Muscle layer of duodenum (tissue), 2 donors: ENCODE results near the gene SCAPER.
"Not testable (repeated sequence)": the region's sequence is repeated elsewhere in the genome, so short reads cannot be mapped to it uniquely, and the experiment has no call there.

Experiments used
- H3K27ac ChIP-seq: one replicate; pipeline ENCODE4 v1.7.0; 2013; ENCODE audit warnings: mild to moderate bottlenecking, low read length
- H3K27me3 ChIP-seq: one replicate; pipeline ENCODE4 v1.7.0; 2013; ENCODE audit warnings: low read depth, mild to moderate bottlenecking, control low read depth, low read length
- H3K36me3 ChIP-seq, 2 donors: one replicate each; pipeline ENCODE4 v1.7.0; 2013; ENCODE audit warnings: low read length in 2 of 2, control low read depth in 1 of 2, mild to moderate bottlenecking in 1 of 2; ENCODE audit not compliant: insufficient read depth in 2 of 2, control insufficient read depth in 1 of 2
- H3K4me1 ChIP-seq, 2 donors: one replicate each; pipeline ENCODE4 v1.7.0; 2013; ENCODE audit warnings: low read length in 2 of 2, mild to moderate bottlenecking in 2 of 2, control low read depth in 1 of 2, moderate library complexity in 1 of 2; ENCODE audit not compliant: insufficient read depth in 2 of 2, control insufficient read depth in 1 of 2
- H3K4me3 ChIP-seq, 2 donors: one replicate each; pipeline ENCODE4 v1.7.0; 2013; ENCODE audit warnings: low read length in 2 of 2, low read depth in 1 of 2, mild to moderate bottlenecking in 1 of 2
- H3K9me3 ChIP-seq, 2 donors: one replicate each; pipeline ENCODE4 v1.7.0; 2013; ENCODE audit warnings: low read length in 2 of 2, control low read depth in 1 of 2, mild to moderate bottlenecking in 1 of 2; ENCODE audit not compliant: control insufficient read depth in 1 of 2
- donor health status: healthy.

The SCAPER gene

DNA sequence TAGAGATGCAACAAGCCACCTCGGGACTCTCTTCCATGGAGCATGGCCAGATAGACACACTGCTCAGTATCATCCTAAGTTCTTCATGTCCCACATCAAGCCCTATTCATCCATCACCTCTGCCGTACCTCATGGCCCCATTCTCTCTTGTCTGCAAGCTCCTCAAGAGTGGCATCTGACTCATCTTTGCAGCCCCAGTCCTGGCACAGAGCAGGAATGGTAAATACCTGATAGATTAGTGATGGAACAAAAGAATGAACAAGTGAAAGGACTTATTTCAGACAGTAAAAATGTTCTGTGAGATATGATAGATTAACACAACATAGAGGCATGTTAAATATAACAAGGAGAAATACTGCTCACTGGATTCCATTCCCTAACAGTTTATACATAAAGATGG lies 392.2 kb downstream of the SCAPER start:
- Histone ChIP-seq H3K4me3 (no peak overlapping the region), H3K27ac (no peak overlapping the region), H3K36me3 (no peaks in the 10 kb centered on the region), H3K4me1 (peaks cover 0 to 1% of the 10 kb centered on the region in 2 donors), H3K9me3 (peaks cover 0 to 2% of the 10 kb centered on the region in 2 donors), H3K27me3 (no peaks in the 10 kb centered on the region)

DNA sequence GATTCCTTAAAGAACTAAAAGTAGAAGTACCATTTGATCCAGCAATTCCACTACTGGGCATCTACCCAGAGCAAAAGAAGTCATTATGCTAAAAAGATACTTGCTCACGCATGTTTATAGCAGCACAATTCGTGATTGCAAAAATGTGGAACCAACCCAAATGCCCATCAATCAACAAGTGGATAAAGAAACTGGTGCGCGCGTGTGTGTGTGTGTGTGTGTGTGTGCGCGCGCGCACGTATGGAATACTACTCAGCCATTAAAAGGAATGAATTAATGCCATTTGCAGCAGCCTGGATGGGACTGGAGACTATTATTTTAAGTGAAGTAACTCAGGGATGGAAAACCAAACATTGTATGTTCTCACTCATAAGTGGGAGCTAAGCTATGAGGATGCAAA lies 394.5 kb downstream of the SCAPER start:
- H3K27ac ChIP-seq, H3K27me3 ChIP-seq, H3K4me1 ChIP-seq, H3K9me3 ChIP-seq, H3K4me3 ChIP-seq, H3K36me3 ChIP-seq: not testable (repeated sequence)

DNA sequence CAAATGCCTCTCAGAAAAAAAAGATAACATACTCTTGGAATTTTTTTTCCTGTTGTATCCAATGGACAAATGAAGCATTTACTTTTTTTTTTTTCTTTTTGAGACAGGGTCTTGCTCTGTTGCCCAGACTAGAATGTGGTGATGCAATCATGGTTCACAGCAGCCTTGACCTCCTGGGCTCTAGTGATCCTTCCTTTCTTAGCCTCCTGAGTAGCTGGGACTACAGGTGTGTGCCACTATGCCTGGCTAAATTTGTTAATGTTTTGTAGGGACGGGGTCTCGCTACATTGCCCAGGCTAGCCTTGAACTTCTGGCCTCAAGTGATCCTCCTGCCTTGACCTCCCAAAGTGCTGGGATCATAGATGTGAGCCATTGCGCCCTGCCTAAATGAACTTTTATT lies 401.3 kb downstream of the SCAPER start:
- H3K27ac ChIP-seq, result no peak overlapping the region
- H3K27me3 ChIP-seq, result no peaks in the 10 kb centered on the region
- no peaks in the 10 kb centered on the region for H3K4me1 ChIP-seq
- no peaks in the 10 kb centered on the region for H3K9me3 ChIP-seq
- no peaks in the 10 kb centered on the region for H3K36me3 ChIP-seq
- no peak overlapping the region for H3K4me3 ChIP-seq

DNA sequence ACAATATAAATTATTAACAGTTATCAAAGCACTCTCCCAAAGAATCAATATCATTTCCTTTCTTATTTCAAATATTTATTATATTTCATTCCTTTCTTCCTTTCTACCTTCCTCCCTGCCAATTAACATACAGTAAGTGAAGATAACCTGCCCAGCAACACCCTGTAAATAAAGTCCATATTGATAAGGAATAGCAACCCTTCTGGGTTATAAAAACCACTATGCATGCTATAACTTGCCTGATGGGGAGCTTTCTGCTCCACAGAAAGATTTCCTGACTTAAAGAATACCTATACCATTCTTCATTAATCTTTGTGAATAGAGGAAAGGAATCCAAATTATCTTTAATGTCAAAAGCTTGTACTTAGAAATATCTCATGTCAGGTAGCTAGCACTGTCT lies 402.0 kb downstream of the SCAPER start:
- H3K27me3 ChIP-seq, result no peaks in the 10 kb centered on the region
- H3K4me3 ChIP-seq, result no peak overlapping the region
- H3K9me3 ChIP-seq, result no peaks in the 10 kb centered on the region
- H3K36me3 ChIP-seq, result no peaks in the 10 kb centered on the region
- no peaks in the 10 kb centered on the region for H3K4me1 ChIP-seq
- H3K27ac ChIP-seq, result no peak overlapping the region

DNA sequence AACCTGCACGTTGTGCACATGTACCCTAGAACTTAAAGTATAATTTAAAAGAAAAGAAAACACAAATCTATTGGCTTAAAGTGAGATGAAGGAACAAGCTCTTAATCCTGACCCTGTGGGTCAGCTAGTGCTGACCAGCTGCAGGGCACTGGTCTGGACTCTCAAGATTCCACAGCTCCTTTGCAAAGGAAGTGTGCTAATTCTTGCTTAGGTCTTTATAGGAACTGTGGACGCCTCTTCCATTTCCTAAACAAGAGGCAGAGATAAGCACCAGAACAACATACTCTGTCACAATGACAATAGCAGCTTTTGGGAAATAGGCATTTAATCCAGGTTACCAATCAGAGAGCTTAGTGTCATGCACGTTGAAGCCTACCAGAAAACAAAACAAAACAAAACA lies 402.5 kb downstream of the SCAPER start:
- Histone ChIP-seq H3K4me3 (no peak overlapping the region), H3K27me3 (no peaks in the 10 kb centered on the region), H3K36me3 (no peaks in the 10 kb centered on the region), H3K27ac (no peak overlapping the region), H3K4me1 (no peaks in the 10 kb centered on the region), H3K9me3 (no peaks in the 10 kb centered on the region)

DNA sequence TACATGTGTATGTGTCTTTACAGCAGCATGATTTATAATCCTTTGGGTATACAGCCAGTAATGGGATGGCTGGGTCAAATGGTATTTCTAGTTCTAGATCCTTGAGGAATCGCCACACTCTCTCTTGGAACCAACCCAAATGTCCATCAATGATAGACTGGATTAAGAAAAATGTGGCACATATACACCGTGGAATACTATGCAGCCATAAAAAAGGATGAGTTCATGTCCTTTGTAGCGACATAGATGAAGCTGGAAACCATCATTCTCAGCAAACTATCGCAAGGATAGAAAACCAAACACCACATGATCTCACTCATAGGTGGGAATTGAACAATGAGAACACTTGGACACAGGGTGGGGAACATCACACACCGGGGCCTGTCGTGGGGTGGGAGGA lies 403.0 kb downstream of the SCAPER start:
- not testable (repeated sequence) for H3K27me3 ChIP-seq, H3K4me3 ChIP-seq, H3K9me3 ChIP-seq, H3K27ac ChIP-seq, H3K4me1 ChIP-seq, H3K36me3 ChIP-seq

DNA sequence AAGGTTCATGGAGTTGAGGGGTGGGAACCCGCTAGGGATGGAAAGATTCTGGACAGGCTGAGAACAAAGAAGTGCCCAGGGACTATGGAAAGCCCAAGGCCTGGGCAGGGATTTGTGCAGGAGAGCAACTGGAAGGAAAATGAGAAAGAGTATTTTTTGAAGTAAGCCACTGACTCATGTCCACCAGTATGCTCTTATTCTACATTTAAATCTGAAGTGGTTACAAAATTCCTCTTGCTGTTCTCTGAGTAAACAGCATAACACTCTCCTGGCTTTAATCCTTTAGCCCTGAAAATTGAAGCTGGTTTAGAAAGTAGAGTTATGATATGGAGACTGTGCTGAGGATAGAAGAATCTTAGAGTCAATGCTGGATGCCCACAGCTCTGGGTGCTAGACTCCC lies 403.4 kb downstream of the SCAPER start:
- H3K27ac ChIP-seq, result no peak overlapping the region
- H3K9me3 ChIP-seq, result no peaks in the 10 kb centered on the region
- no peak overlapping the region for H3K4me3 ChIP-seq
- no peaks in the 10 kb centered on the region for H3K4me1 ChIP-seq
- no peaks in the 10 kb centered on the region for H3K27me3 ChIP-seq
- no peaks in the 10 kb centered on the region for H3K36me3 ChIP-seq

DNA sequence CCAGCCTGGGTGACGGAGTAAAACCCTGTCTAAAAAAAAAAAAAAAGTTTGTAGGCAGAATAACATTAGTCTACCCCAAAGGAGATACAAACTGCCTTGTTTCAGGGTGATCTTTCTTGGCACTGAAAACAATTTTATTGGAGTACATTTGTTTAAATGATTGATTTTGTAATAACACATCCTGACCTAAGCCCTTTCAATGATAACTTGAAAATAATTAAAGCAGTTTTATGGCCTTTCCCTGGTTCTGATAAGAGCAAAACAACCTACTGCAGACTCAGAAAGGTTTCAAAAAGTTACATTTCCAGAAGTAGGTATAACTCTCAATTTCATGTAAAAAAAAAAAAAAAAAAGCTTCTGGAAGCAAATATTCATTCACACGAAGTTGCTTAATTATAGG lies 404.1 kb downstream of the SCAPER start:
- H3K27ac ChIP-seq, result no peak overlapping the region
- H3K9me3 ChIP-seq, result no peaks in the 10 kb centered on the region
- H3K4me1 ChIP-seq, result no peaks in the 10 kb centered on the region
- H3K36me3 ChIP-seq, result no peaks in the 10 kb centered on the region
- H3K4me3 ChIP-seq, result no peak overlapping the region
- H3K27me3 ChIP-seq, result no peaks in the 10 kb centered on the region

DNA sequence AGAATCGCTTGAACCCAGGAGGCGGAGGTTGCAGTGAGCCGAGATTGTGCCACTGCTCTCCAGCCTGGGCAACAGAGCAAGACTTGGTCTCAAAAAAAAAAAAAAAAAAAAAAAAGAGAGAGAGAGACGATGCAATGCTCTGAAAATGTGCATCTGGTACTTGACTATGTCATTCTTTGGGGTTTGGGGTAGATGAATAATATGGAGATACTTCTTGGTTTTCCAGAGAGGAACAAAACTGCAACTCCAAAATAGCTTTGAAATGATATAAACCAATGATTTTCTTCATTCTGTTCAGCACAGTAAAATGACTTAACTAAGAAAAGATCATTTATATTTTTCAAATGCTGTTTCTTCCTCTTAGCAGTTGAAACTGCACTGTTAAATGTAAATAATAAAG lies 409.7 kb downstream of the SCAPER start:
- H3K9me3 ChIP-seq, result no peaks in the 10 kb centered on the region
- H3K4me1 ChIP-seq, result no peaks in the 10 kb centered on the region
- H3K36me3 ChIP-seq, result no peaks in the 10 kb centered on the region
- no peaks in the 10 kb centered on the region for H3K27me3 ChIP-seq
- H3K4me3 ChIP-seq, result no peak overlapping the region
- no peak overlapping the region for H3K27ac ChIP-seq

DNA sequence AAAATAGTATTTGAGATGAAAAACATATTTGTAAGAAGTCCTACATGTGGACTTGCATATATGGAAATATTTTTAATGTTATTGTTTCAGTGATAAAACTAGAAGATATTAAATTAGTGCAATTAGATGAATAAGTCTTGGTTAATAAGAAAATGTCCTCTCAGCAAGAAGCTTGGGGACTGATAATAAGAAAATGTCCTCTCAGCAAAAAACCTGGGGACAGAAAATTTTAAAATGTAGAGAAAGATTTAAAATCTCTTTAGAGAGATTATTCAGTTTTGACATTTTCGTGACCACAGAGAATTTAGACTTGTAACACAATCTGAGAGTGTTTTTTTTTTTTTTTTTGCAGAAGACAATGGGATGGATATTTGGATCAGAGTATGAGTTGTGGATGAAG lies 412.6 kb downstream of the SCAPER start:
- Histone ChIP-seq H3K36me3 (no peaks in the 10 kb centered on the region), H3K9me3 (no peaks in the 10 kb centered on the region), H3K27ac (no peak overlapping the region), H3K4me1 (no peaks in the 10 kb centered on the region), H3K27me3 (no peaks in the 10 kb centered on the region), H3K4me3 (no peak overlapping the region)

DNA sequence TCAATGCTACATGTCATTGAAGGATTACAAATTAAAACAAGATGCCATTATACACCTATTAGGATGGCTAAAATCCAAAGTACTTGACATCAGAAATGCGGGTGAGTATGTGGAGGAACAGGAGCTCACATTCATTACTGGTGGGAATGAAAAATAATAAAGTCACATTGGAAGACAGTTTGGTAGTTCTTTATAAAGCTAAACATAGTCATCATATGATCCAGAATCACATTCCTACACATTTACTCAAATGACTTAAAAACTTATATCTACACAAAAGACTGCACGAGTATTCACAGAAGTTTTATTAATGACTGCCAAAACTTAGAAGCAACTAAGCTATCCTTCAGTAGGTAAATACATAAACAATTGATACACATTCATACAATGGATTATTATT lies 421.4 kb downstream of the SCAPER start:
- Histone ChIP-seq H3K4me3 (no peak overlapping the region), H3K27ac (no peak overlapping the region), H3K27me3 (no peaks in the 10 kb centered on the region), H3K4me1 (no peaks in the 10 kb centered on the region), H3K36me3 (no peaks in the 10 kb centered on the region), H3K9me3 (no peaks in the 10 kb centered on the region)

DNA sequence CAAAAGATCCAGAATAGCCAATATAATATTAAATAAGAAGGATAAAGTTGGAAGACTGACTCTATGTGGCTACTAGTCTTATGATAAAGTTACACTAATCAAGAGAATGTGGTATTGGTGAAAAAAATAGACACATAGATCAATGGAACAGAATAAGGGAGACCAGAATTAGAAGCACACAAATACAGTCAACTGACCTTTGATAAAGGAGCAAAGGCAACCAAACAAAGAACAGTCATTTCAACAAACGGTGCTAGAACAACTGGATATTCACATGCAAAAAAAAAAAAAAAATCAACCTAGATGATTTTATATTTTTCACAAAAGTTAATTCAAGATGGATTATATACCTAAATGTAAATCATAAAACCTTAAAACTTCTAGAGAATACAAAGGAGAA lies 422.1 kb downstream of the SCAPER start:
- Histone ChIP-seq H3K4me3 (no peak overlapping the region), H3K36me3 (no peaks in the 10 kb centered on the region), H3K27ac (no peak overlapping the region), H3K4me1 (no peaks in the 10 kb centered on the region), H3K9me3 (no peaks in the 10 kb centered on the region), H3K27me3 (no peaks in the 10 kb centered on the region)
